HAP-1 (cell line): Measurements from ENCODE around the gene ANKRD50.
A peak's percentile ranks its signal among the peaks of the same experiment; 100 is the strongest.

ENCODE experiments used
- DNase-seq, 2 experiments: peaks; one replicate each; pipeline ENCODE4 v3.0.0-alpha.2; 2016 to 2020; ENCODE audit warnings: low spot score in 2 of 2
- H3K27me3 ChIP-seq: fragments of 250-450 bp; sonication (Bioruptor Pico); 2 replicates; pipeline ENCODE4 v1.5.1; 2020; ENCODE audit warnings: low read depth, mild to moderate bottlenecking, moderate library complexity
- H3K36me3 ChIP-seq: fragments of 250-450 bp; sonication (Bioruptor Pico); replicated peaks from 2 replicates; pipeline ENCODE4 v1.5.1; 2020; ENCODE audit warnings: mild to moderate bottlenecking
- H3K4me1 ChIP-seq: fragments of 250-450 bp; sonication (Bioruptor Pico); 2 replicates; pipeline ENCODE4 v1.5.1; 2020; ENCODE audit warnings: mild to moderate bottlenecking
- H3K4me3 ChIP-seq: fragments of 250-450 bp; sonication (Bioruptor Pico); 2 replicates; pipeline ENCODE4 v1.5.1; 2020; ENCODE audit warnings: mild to moderate bottlenecking, moderate library complexity
- H3K9me3 ChIP-seq: fragments of 250-450 bp; sonication (Bioruptor Pico); 2 replicates; pipeline ENCODE4 v1.5.1; 2020; ENCODE audit warnings: mild to moderate bottlenecking, moderate library complexity
- in situ Hi-C: fragments of 300-500 bp; cut with MboI; formaldehyde crosslinking; loops from 3 replicates; pipeline ENCODE4 v1.14.3; 2020; ENCODE audit warnings: low sequenced_read_pairs, inconsistent platforms, mixed read lengths

Gene ANKRD50

GRCh38 chr4:124712372-124713184, at the start of gene ANKRD50:
ANKRD50 (minus strand) TSS chr4:124712732; CDS start chr4:124710511, 2,221 bp downstream.
- no peaks in the 10 kb centered on the region for H3K27me3 ChIP-seq
- peak within 1 kb of the TSS; percentile 67 for H3K4me3 ChIP-seq
- peak; percentile 86 to 95 for DNase-seq
- H3K36me3 ChIP-seq, result no peaks in the 10 kb centered on the region
- in situ Hi-C loops, result no loop called here
- peaks cover 22% of the 10 kb centered on the region for H3K4me1 ChIP-seq
- no peaks in the 10 kb centered on the region for H3K9me3 ChIP-seq

DNA sequence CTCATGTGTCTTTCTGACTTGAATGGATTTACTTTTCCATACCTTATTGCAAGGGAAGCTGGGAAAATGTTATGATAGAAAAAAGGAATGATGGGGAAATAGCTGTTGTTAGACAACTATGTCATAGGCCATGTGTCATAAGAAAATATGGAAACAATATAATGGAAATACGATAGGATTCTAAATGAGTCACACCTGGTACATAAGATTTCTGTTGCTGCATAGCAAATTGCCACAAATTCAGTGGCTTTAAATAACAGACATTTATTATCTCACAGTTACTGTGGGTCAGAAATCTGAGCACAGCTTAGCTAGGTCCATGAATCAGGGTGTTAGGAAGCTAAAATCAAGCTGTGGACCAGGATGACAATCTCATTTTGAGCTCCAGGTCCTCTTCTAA, 44.6 kb upstream of the ANKRD50 start:
- Histone ChIP-seq H3K4me1 (no peaks in the 10 kb centered on the region), H3K9me3 (no peaks in the 10 kb centered on the region), H3K36me3 (no peaks in the 10 kb centered on the region), H3K27me3 (no peaks in the 10 kb centered on the region), H3K4me3 (no peak overlapping the region)
- in situ Hi-C loops, result no loop called here
- no peak for DNase-seq

DNA sequence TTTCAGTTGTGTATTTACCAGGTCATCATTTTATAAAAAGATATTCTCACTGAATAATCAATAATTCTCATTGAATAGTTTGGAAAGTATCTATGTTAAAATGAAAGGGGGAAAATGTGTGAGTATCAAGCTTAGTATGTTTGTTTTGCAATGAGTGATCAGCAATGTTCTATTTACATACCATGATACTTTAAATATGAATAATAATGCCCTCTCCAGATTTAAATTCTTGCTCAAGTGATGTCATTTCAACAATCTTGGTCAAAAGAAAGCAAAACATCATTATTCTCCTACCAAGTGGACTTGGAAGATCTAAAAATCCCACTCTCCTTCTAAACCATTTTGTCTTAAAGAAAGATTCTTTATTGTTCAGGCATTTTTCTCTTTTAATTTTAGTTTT, 42.1 kb upstream of the ANKRD50 start:
- no peaks in the 10 kb centered on the region for H3K9me3 ChIP-seq
- H3K27me3 ChIP-seq, result no peaks in the 10 kb centered on the region
- H3K4me1 ChIP-seq, result no peaks in the 10 kb centered on the region
- no peak overlapping the region for H3K4me3 ChIP-seq
- no peak for DNase-seq
- in situ Hi-C loops, result no loop called here
- H3K36me3 ChIP-seq, result no peaks in the 10 kb centered on the region

DNA sequence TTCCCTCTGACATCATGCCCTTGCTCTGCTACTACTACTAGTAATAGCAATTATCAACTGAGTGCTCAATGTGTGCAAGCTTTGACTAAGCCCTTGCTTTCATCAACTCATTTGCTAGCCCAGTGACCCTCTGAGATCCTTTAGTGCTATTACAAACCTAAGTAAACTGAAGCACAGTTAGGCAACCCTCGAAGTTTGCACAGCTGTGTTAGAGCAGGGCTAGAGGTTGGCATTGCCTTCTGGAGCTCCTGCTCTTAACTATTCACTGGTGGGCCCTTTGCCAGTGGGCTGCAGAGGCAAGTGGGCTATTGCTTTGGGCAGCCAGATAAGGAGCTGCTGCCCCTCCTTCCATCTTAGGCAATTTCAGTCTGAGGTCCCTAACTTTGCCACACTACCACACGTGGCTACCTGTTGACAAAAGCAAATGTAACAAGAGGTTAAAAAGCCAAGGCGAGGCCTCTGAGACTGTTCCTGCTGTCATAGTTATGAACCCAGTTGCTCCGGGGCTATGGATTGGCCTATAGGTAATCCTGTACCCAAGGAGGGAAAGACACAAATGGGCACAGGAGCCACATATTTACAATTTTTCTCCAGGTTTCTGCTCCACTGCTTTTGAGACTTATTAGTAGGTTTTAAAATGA, 41.5 kb upstream of the ANKRD50 start:
- no peak for DNase-seq
- in situ Hi-C loops, result no loop called here
- H3K4me1 ChIP-seq, result no peaks in the 10 kb centered on the region

GRCh38 chr4:124749421-124749820, 36.9 kb upstream of the ANKRD50 start:
- H3K27me3 ChIP-seq, result no peaks in the 10 kb centered on the region
- H3K4me3 ChIP-seq, result no peak overlapping the region
- H3K9me3 ChIP-seq, result no peaks in the 10 kb centered on the region
- no peaks in the 10 kb centered on the region for H3K36me3 ChIP-seq
- in situ Hi-C loops, result no loop called here
- DNase-seq, result no peak
- H3K4me1 ChIP-seq, result no peaks in the 10 kb centered on the region

More for the DNA sequence above, 41.5 kb upstream of the ANKRD50 start:
- H3K4me3 ChIP-seq, result no peak overlapping the region
- no peaks in the 10 kb centered on the region for H3K9me3 ChIP-seq
- no peaks in the 10 kb centered on the region for H3K36me3 ChIP-seq
- no peaks in the 10 kb centered on the region for H3K27me3 ChIP-seq

GRCh38 chr4:124748965-124749364, 36.4 kb upstream of the ANKRD50 start:
- H3K4me3 ChIP-seq, result no peak overlapping the region
- no peaks in the 10 kb centered on the region for H3K4me1 ChIP-seq
- no peaks in the 10 kb centered on the region for H3K36me3 ChIP-seq
- no peaks in the 10 kb centered on the region for H3K9me3 ChIP-seq
- no peak for DNase-seq
- in situ Hi-C loops, result no loop called here
- no peaks in the 10 kb centered on the region for H3K27me3 ChIP-seq

- Histone ChIP-seq H3K4me3 (no peak overlapping the region), H3K4me1 (no peaks in the 10 kb centered on the region), H3K9me3 (no peaks in the 10 kb centered on the region), H3K36me3 (no peaks in the 10 kb centered on the region), H3K27me3 (no peaks in the 10 kb centered on the region)
- in situ Hi-C loops, result no loop called here
- no peak for DNase-seq
Measured at GRCh38 chr4:124745985-124746801, 33.7 kb upstream of the ANKRD50 start.

GRCh38 chr4:124743711-124744110, 31.2 kb upstream of the ANKRD50 start:
- Histone ChIP-seq H3K4me1 (0 out of 2 replicates have a peak, but pooled peaks cover 2% of the 10 kb centered on the region), H3K27me3 (no peaks in the 10 kb centered on the region), H3K9me3 (no peaks in the 10 kb centered on the region), H3K4me3 (no peak overlapping the region), H3K36me3 (no peaks in the 10 kb centered on the region)
- in situ Hi-C loops, result no loop called here
- no peak for DNase-seq

DNA sequence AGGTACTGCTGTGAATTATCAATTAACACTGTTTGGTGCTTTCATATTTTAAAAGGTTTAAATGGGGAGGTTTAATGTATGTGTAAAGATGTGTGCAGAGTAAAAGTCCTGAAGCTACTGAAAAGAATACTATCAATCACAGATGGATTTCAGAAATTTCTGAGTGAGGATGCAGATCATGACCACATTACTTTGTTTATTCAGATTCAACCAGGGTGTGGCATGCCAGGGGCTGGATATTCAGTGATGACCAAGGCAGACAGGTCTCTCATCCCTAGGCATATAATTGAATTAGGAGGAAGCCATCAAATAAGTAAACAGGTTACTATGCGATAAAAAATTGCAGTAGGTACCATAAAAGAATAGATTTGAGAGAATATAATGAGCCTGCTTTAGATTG, 28.0 kb upstream of the ANKRD50 start:
- in situ Hi-C loops, result no loop called here
- no peak for DNase-seq
- no peak overlapping the region for H3K4me3 ChIP-seq
- no peaks in the 10 kb centered on the region for H3K36me3 ChIP-seq
- H3K4me1 ChIP-seq, result 0 out of 2 replicates have a peak, but pooled peaks cover 2% of the 10 kb centered on the region
- no peaks in the 10 kb centered on the region for H3K9me3 ChIP-seq
- no peaks in the 10 kb centered on the region for H3K27me3 ChIP-seq

DNA sequence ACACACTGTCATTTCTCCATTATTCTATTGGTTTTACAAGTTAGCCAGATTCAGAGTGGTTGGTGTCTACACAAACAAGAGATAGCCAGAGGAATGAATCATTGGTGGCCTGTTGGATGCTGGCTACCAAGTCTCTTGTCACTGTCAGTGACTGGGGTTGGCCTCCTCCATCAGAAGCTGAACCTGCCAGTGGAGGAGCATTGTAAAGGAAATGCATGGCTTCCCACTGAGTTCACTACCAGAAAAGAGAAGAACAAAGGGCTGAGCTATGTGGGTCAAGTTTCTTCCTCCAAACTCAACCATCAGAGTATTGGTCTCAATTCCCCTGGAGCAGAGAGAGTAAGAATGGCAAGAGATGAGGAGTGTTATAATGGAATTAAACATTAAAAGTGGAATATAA, 26.5 kb upstream of the ANKRD50 start:
- no peak for DNase-seq
- 0 out of 2 replicates have a peak, but pooled peaks cover 2% of the 10 kb centered on the region for H3K4me1 ChIP-seq
- H3K4me3 ChIP-seq, result no peak overlapping the region
- in situ Hi-C loops, result no loop called here
- no peaks in the 10 kb centered on the region for H3K9me3 ChIP-seq
- no peaks in the 10 kb centered on the region for H3K36me3 ChIP-seq
- no peaks in the 10 kb centered on the region for H3K27me3 ChIP-seq

GRCh38 chr4:124737619-124738018, 25.1 kb upstream of the ANKRD50 start:
- no peak for DNase-seq
- no peaks in the 10 kb centered on the region for H3K27me3 ChIP-seq
- H3K9me3 ChIP-seq, result no peaks in the 10 kb centered on the region
- no peak overlapping the region for H3K4me3 ChIP-seq
- H3K36me3 ChIP-seq, result no peaks in the 10 kb centered on the region
- in situ Hi-C loops, result no loop called here
- 0 out of 2 replicates have a peak, but pooled peaks cover 2% of the 10 kb centered on the region for H3K4me1 ChIP-seq

GRCh38 chr4:124736526-124736925, 24.0 kb upstream of the ANKRD50 start:
- no peaks in the 10 kb centered on the region for H3K36me3 ChIP-seq
- H3K4me3 ChIP-seq, result no peak overlapping the region
- H3K4me1 ChIP-seq, result 0 out of 2 replicates have a peak, but pooled peaks cover 2% of the 10 kb centered on the region
- DNase-seq, result no peak
- in situ Hi-C loops, result no loop called here
- no peaks in the 10 kb centered on the region for H3K27me3 ChIP-seq
- no peaks in the 10 kb centered on the region for H3K9me3 ChIP-seq

DNA sequence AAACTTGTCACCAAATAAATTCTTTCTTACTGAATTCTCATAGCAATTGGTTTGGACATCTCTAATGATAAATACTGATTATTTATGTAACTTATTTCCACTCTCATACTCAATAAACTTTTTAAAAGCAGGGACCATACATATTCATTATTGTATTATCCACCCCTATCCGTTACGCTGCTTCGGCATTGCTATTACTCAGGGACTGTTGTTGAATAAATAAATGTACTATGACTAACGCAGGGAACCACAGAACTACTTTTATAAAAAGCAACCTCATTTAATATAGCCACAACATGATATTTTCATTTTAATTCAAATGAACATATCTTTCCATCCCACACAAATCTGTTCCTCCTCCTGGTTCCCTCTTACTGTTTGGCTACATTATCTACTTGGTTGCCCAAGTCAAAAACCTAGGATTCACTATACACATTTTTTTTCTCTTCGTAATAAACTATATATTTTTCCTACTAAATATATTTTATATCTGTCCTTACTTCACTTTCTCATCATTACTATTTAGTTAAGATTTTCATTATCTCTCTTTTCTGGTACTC, 14.9 kb upstream of the ANKRD50 start:
- in situ Hi-C loops, result no loop called here
- Histone ChIP-seq H3K4me3 (no peak overlapping the region), H3K9me3 (no peaks in the 10 kb centered on the region), H3K27me3 (no peaks in the 10 kb centered on the region), H3K36me3 (no peaks in the 10 kb centered on the region), H3K4me1 (no peaks in the 10 kb centered on the region)
- no peak for DNase-seq
